GM18868 (cell line): ENCODE data around the gene AUTS2.
A peak's percentile ranks its signal among the peaks of the same experiment; 100 is the strongest.

Experiments used
- ATAC-seq: cut with Tn5 transposase; IDR thresholded peaks from one replicate; pipeline ENCODE4 v1.9.1; 2021; ENCODE audit warnings: mild to moderate bottlenecking, moderate library complexity; ENCODE audit not compliant: unreplicated experiment

AUTS2 gene

DNA sequence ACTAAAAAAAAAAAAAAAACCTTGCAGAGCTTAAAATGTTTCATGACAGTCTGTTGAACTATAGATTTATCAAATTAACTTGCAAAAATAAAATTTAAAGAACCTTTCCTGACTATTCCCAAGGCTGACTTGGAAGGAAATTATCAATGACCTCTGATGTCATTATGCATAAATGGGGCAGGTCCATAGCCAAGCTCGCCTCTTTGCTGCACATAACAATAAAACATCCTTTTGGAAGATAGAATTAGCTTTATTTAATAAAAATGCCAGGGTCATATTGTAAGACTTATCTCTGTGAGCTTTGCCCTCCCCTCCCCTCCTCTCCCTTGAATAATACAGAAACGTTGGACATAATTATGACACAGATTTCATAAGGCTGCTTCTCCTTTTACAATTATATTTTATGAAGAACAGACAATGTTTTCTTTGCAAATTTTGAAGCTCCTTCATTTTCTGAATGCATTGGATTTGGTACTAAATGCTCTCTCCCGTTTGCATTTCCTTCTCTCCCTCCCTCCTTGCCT is 444.8 kb downstream of the AUTS2 start:
- ATAC-seq = no peak

- no peak for ATAC-seq
These were observed 445.8 kb downstream of the AUTS2 start for GRCh38 chr7:70044064-70044463.

DNA sequence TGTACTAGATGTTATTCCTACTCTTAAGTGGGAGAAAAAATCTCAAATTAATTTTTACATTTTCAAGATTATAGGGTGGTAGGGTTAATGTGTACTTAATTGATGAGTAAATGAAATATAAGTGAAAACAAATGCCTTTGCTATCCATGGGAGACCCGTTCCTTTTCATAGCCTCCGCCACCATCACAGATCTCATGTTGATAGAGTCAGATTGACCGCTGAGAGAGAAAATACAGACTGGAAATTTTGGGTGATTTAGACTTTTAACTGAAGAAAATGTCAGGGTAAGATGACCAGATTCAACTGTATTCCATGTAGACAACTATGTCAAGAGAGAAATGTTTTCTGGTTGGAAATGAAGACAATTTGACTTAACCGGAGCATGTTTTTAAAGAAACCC is 446.2 kb downstream of the AUTS2 start:
- no peak for ATAC-seq

- ATAC-seq = no peak
These were observed 446.7 kb downstream of the AUTS2 start for GRCh38 chr7:70044981-70045380.

DNA sequence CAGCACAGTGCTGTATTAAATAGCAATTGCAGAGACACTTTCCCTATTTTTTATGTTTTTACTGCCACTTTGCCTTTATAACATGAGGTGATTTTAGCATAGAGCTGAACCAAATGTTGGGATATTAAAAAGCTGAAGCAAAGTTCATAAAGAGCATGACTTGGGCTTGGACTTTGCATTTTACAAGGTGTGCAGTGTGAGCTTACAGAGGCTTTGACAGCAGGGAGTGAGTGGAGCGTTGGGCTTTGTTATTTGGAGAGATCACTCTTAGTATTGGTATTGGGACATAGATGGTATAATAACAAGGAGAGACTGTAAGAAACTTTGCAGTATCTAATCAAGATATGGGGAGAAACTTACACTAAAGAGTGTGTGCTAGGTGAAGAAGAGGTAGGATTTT is 449.1 kb downstream of the AUTS2 start:
- no peak for ATAC-seq

GRCh38 chr7:70047891-70048448 is 449.7 kb downstream of the AUTS2 start:
- peak; percentile 76 for ATAC-seq

GRCh38 chr7:70051726-70052125 is 453.5 kb downstream of the AUTS2 start:
- ATAC-seq = no peak

GRCh38 chr7:70052691-70053090 is 454.4 kb downstream of the AUTS2 start:
- no peak for ATAC-seq

- no peak for ATAC-seq
These were observed 455.1 kb downstream of the AUTS2 start for GRCh38 chr7:70053421-70053820.

- ATAC-seq = no peak
These were observed 455.7 kb downstream of the AUTS2 start for GRCh38 chr7:70053989-70054388.

DNA sequence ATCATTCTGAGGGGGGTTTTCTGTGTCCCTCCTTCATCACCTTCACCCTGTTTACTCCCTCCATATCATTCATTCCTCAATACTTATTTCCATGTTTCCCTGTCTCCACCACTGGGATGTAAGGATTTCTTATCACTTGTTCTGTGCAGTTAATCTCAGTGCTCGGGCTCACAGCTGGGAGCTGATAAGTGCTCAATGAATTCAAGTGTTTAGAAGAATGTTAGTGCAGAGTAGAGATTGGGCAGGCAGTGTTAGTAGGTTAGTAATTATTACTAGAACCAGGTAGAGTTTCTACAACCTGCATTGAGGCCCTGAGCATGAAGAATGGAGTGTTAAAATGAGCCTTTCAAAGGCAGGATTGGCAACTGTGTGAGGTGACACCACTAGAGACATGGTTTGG is 458.1 kb downstream of the AUTS2 start:
- no peak for ATAC-seq

DNA sequence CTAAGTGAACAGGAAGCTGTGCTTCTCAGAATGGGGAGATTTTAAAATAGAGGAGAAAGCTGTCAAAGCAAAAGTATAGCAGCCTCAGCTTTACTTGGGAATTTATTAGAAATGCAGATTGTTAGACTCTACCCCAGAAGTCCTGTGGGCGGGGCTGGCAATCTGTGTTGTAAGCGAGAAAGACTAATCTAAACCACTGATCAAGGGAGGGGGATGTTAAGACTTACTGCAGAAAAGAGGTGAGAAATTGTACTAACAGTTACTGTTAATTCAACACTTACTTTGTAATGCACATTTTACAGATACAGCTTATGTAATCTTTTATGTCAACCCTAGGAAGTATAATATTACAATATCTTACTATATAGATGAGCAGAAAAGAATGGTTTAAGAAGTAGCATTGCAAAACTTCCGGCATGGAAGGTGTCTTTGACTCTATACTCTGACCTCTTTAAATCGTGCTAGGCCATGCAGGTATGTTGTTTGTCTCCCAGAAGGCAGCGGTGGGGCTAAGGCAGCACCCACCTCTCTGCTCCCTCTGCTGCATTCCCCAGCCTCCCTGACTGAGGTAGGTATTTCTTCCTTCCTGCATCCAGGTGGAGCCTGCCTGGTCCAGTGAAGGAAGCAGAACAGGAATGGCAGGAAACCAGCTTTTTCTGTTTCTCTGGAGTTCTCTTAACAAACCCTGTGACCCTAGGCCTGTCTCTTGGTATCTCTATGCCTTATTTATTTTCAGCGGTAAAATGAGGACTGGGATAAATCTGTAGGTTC is 462.2 kb downstream of the AUTS2 start:
- ATAC-seq = no peak

GRCh38 chr7:70063371-70063770 is 465.1 kb downstream of the AUTS2 start:
- ATAC-seq = no peak

GRCh38 chr7:70063927-70064326 is 465.7 kb downstream of the AUTS2 start:
- ATAC-seq = no peak

DNA sequence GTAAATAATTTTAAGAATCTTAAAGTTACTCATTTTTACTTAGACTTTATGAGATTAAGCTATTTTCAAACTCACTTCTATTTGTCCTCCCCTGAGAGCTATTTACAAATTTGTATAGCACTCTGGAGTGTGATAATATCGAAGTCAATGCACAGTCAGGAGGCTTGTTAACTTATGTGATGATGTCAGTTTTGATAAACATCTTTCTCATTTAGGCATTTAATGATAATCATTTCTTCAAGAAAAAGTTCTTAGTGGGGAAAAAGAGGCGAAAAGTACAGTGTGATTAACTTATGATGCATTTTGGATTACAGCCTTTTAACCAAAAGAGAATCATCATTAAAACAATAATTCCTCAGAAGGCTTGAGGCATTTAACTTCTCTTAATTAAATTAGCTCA is 468.6 kb downstream of the AUTS2 start:
- no peak for ATAC-seq

- ATAC-seq = no peak
These were observed 470.3 kb downstream of the AUTS2 start for GRCh38 chr7:70068531-70068930.

DNA sequence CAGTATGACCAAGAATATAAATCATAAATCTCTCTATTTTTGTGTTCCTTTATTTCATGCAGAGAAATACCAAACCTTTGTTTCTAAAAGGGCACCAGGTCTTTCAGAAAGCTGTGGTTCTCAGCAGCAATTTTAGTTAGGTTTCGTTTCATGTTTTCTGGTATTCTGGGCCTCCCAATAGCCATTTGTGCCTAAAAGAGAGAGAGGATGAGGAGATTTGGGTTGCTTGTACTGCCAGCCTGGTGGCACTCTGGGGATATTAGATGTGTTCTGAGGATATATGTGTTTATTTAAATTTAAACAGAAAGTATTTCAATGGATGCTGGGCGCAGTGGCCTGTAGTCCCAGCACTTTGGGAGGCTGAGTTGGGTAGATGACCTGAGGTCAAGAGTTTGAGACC is 471.7 kb downstream of the AUTS2 start:
- ATAC-seq = peak; percentile 73

DNA sequence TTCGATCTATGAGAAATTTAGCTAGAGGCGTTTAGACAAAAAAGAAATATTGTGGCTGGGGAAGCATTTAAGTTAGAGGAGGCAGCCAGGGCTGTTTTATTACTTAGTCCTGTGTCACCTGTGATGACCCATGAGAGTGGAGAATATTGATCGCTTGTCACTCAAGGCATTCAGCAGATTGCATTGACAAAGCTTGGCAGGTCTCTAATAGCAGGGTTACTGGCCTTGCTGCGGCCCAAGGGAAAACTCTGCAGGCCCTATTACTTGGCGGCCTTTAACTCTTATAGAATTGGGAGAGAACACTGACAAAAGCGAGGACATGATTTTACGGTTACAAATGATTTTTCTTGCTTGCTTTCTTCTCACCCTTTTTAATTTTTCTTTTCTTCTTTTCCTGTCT is 473.5 kb downstream of the AUTS2 start:
- no peak for ATAC-seq

- ATAC-seq = no peak
These were observed 473.9 kb downstream of the AUTS2 start for GRCh38 chr7:70072220-70072619.

GRCh38 chr7:70076325-70076724 is 478.1 kb downstream of the AUTS2 start:
- ATAC-seq = no peak

DNA sequence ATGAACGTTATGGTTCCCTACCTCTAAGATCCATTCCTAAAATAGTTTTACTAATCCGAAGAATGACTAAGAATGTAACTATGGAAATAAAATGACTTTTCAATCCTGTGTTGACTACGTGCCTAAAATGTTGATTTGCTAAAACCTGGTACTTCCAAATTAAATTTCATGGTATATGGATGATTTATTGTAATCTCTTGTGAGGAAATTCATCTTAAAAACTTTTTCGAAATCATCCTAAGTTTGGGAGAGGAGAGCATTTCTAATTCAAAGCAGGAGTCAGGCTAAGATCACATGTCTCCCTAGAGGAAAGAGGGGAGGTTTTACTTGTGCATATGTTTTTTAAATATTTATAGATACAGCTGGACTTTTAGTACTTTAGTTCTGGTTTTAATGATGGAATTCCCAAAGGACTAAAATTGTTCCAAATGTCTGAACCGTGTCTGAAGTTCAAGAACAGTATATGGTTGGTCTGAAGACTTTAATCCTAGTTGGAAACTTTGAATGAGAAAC is 483.9 kb downstream of the AUTS2 start:
- ATAC-seq = no peak

DNA sequence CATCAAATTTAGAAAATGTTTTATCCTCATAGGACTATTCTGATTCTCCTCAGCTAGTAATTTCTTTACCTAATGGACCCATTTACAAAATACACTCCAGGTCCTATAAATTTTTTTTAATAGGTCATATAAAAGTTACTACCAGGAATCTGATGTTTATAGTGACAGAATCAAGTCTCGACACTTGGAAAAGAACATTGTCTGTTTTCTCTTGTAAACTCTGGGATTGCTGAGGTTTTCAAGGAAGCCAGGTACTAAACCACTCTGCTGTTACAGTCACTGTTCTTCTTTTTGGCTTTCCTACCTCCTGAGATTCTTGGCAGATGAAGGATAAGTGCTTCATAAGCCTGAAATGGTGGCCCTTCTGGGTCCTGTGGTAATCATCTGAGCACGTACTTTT is 493.1 kb downstream of the AUTS2 start:
- no peak for ATAC-seq
